Measurements from ENCODE around the gene PWP1.
"Not testable (repeated sequence)": the region's sequence is repeated elsewhere in the genome, so short reads cannot be mapped to it uniquely, and the experiment has no call there.

Gene PWP1

DNA sequence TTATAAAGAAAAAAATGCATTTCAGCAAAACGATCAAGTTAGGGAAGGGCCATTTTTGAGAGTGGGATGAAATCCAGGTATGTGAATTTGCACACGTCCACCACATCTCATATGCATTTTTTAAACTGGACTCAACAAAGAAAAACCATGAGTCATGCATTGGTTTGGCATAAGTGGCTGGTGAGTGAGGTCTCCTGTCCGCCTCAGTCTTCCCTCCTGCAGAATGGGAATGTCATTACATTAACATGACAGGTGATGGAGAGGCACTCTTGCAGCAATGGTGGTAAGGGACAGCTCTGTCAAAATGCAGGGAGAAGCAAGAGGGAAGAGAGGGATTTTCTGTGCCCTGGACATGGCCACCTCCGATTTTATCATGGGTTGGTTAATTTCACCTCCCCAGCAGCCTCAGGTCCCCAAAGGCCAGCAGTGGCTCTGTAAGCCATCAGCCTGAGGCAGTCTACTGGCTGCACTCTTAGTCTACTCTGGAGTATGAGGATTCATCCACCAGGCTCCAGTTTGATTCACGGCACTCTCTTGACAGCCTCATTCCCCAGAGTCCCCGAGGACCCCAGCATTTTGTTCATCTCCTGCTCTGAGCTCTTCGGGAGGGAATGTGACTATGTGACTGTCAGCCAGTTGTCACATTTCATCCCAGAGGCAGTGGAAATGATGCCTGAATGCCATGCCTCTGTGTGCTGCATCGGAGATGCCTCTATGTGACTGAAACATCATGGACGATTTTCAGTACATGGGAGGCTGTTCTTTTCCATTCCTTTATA lies 17.1 kb upstream of the PWP1 start:
- no peak for DNase-seq (ENCODE audit: low spot score)

DNA sequence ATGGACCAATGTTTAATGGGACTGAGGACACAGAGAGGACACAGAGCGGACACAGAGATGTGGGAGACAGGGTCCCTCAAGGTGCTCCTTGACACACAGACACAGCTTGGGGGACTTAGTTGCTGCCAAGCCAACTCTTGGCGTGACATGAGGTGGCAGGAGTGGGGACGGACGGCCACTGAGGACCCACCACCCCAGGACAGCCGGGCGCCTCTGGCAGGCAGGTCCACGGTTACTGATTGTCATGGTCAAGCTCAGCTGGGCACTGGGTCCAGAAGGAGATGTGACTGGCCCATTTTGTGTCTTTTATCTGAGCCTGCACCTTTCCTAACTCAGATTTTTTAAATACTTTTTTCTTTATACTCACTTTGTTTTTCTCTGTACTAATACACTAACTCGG lies 15.7 kb upstream of the PWP1 start:
- DNase-seq (ENCODE audit: low spot score): no peak

DNA sequence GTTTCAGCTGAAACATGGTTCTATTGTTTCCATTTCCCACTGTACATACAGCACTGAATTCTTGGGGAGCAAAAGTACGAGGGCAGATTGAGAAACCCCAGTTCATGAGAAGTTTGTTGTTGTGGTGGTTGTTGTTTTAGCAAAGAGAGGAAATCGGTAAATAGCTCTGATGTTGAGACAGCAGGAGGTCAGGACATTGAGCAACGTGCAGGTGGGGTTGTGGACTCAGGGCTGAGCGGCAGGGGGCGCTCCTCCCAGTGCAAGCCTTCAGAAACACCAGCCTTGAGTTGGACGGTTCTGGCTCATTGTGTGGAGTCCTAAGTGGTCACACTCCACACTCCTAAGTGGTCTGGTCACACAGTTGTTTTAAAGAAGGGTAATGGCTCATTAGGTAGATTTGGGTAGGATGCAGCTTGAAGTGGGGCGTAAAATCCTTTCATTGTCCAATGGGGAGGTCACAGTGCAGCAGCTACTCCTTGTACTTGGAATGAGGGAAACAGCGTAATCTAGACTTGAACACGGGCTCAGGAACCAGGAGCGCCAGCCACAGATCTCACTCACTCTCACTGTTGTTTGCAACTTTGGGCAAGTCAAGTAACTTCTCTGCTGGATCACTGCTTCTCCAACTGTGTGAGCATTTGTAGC lies 14.5 kb upstream of the PWP1 start:
- DNase-seq (ENCODE audit: low spot score): no peak

DNA sequence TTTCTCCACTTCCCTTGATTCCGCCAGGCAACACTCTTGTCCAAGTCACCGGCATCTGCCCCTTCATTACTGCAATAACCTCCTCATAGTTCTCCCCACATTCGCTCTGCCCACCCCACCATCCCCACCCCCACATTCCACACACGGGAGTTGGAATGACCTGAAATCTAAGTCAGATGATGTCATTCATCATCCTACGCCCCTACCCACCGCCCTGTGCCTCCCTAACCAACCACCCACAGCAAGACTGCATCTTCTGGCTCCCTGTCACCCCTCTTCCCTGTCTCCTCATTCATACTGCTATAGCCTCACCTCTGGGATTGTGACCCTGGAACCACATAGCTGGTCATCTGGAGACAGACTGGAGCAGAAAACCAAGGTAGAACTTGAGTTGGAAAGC lies 7.9 kb upstream of the PWP1 start:
- no peak for DNase-seq (ENCODE audit: low spot score)

DNA sequence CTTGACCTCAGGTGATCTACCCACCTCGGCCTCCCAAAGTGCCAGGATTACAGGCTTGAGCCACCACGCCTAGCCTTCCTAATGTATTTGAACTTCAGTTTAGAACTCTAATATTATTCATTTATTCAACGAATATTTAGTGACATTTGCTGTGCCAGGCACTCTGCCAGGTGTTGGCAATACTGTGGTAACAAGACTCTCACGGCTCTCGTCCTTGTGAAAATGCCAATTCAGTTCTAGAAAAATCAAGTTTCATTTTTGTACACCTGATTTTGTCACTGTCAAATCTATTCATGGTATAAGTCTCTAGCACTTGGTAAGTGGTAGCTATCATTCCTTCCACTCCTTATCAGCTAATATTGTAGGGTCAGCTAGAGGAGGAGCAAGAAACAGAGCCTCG lies 6.3 kb upstream of the PWP1 start:
- no peak for DNase-seq (ENCODE audit: low spot score)

- no peak for DNase-seq (ENCODE audit: low spot score)
Observed at GRCh38 chr12:107681455-107681835, 4.2 kb upstream of the PWP1 start.

GRCh38 chr12:107681836-107682820 lies 3.5 kb upstream of the PWP1 start:
- DNase-seq (ENCODE audit: low spot score): no peak

DNA sequence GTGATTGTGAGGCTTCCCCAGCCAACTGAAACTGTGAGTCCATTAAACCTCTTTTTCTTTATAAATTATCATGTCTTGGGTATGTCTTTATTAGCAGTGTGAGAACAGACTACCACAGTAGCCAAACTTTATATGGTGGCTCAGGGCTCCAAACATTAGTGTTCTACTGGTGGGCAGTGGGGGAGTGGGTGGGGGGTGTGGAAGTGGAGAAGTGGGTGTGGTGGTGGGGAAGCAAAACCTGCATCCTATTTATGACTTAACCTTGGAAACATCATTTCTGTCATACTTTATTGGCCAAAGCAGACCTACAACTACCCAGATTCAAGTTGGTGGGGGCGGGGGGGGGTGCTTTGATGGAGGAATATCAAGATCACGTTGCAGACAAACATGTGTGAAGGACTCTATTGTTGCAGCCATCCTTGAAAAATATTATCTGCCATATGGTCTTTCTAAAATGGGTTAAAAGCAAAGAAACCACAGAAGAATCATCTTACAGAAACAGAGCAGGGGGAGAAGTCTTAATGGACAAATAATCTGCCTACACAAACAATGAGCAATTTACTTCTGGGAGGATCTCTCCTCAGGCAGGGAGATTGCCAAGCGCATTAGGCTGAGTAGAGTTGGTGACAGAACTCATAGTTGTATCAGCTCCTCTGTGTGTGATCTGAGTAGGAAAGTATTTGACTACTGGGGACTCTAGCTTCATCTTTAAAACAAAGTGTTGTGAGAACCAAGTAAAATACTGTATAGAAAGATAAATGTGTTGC lies 1.4 kb upstream of the PWP1 start:
- no peak for DNase-seq (ENCODE audit: low spot score)

DNA sequence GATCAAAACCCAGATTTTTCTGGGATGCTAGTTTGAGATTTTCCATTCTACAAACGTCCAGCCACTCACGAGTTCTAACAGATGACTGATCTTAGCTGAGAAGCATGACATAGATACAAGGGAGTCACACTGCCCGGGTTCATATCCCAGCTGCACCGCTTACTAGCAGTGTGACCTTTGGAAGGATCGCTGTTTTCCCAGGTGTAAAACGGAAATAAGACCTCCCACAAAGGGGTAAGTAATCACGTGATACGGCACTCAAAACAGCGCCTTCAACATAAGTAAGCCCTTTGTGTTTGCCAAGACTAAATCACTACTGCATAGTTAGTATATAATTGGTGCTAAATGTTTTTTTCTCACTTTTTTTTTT lies 624 bp upstream of the PWP1 start:
- no peak for DNase-seq (ENCODE audit: low spot score)

GRCh38 chr12:107695772-107696171 lies 10.2 kb downstream of the PWP1 start:
- DNase-seq (ENCODE audit: low spot score): not testable (repeated sequence)

DNA sequence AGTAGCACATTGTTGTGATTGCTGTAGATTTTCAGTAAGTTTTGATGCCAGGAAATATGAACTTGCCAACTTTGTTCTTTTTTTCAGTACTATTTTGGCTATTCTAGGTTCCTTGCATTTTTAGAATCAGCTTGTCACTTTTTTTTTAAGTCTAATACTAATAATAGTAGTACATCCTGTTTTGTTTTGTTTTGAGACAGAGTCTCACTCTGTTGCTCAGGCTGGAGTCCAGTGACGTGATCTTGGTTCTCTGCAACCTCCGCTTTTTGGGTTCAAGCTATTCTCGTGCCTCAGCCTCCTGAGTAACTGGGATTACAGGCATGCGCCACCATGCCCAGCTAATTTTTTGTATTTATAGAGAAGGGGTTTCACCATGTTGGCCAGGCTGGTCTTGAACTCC lies 16.5 kb downstream of the PWP1 start:
- DNase-seq (ENCODE audit: low spot score): no peak

DNA sequence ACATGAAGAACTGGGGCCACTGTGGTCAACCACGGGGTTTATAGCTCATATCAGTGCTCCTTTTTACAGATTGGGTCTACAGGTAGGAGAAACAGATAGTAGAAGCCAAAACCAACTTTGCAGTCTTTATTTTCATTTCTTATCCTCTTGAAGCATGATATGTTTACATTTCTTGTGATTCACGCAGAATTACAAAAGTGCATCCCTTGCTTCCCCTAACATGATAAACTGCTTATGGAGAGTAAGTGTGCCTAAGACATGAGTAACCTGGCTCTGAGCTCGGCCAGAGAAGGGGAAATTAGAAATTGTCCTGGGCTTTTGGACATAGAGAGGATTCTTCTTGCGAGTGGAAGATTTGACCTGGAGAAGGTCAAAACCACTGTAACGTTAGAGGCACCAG lies 18.4 kb downstream of the PWP1 start:
- DNase-seq (ENCODE audit: low spot score): no peak

GRCh38 chr12:107705522-107705921 lies 19.9 kb downstream of the PWP1 start:
- DNase-seq (ENCODE audit: low spot score): not testable (repeated sequence)

GRCh38 chr12:107715780-107716179 lies 30.2 kb downstream of the PWP1 start:
- no peak for DNase-seq (ENCODE audit: low spot score)

DNA sequence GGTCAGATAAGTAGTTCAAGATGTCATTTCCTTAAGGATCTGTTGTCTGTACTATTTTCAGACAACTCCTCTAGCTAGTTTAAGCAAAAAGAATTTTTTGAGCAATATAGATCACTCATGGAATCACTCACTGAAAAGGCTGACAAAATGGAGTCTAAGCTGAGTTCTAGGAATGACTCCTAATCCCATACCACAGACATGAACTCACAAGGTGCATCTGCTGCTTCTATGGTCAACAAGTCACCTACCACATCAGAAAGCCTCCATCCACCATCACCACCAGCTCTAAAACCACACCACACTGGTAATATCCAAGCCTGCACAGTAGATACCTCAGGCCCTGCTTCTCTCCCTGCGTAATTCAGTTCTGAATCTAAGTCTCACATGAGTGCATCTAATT lies 33.0 kb downstream of the PWP1 start:
- DNase-seq (ENCODE audit: low spot score): no peak

GRCh38 chr12:107727327-107727726 lies 41.7 kb downstream of the PWP1 start:
- DNase-seq (ENCODE audit: low spot score): not testable (repeated sequence)

GRCh38 chr12:107727742-107728141 lies 42.1 kb downstream of the PWP1 start:
- DNase-seq (ENCODE audit: low spot score): not testable (repeated sequence)

- no peak for DNase-seq (ENCODE audit: low spot score)
Observed at GRCh38 chr12:107730618-107731341, 45.2 kb downstream of the PWP1 start.

- DNase-seq (ENCODE audit: low spot score): no peak
Observed at GRCh38 chr12:107731366-107731765, 45.8 kb downstream of the PWP1 start.

- no peak for DNase-seq (ENCODE audit: low spot score)
Observed at GRCh38 chr12:107732365-107732764, 46.8 kb downstream of the PWP1 start.

DNA sequence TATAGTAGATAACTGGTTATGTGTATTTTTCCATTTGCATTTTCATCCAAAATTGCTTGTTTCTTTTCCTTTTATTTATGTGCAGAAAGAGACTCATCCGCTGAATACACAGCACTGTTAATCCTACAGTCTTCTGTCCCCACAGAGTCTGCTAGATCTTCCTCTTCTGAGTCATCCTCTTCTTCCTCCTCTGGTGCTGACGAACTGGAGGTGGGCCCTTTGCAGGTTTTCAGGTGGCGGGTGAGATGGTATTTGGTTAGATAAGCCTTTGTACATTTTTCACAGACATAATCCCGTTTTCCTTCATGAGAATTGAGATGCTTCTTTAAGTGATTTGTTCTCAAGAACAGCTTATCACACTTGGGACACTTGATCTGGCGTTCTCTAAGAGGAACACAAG lies 48.5 kb downstream of the PWP1 start:
- no peak for DNase-seq (ENCODE audit: low spot score)

All from hepatic stellate cell (primary cell).